Neural cell (in vitro differentiated cells): ENCODE data around the gene TOP2B. TPM values are rescaled to one million over a fixed set of nuclear protein-coding genes. Genes with fewer than 3 reads are reported as not detected.

Source experiments
- H2AFZ ChIP-seq: fragments of 200-600, 300-800 bp; sonication (generic), shearing (Covaris generic); 2 replicates; pipeline ENCODE4 v1.6.0; 2014; ENCODE audit warnings: low read depth, mild to moderate bottlenecking, antibody characterized with exemption, low read length, moderate library complexity
- H3F3A ChIP-seq: fragments of 200-600 bp; shearing (Covaris generic); 2 replicates; pipeline ENCODE4 v1.6.1; 2016; ENCODE audit warnings: mild to moderate bottlenecking, moderate library complexity, mixed read lengths, antibody characterized with exemption, low read length; ENCODE audit not compliant: insufficient read depth, poor library complexity, severe bottlenecking
- H3K27ac ChIP-seq: fragments of 200-600, 300-800 bp; sonication (generic), shearing (Covaris generic); 2 replicates; pipeline ENCODE4 v1.5.1; 2014; ENCODE audit warnings: mild to moderate bottlenecking, low read length, moderate library complexity
- H3K27me3 ChIP-seq: fragments of 300-800, 200-600 bp; sonication (generic), shearing (Covaris generic); 2 replicates; pipeline ENCODE4 v1.6.0; 2014; ENCODE audit warnings: mild to moderate bottlenecking, low read depth, low read length, moderate library complexity; ENCODE audit not compliant: insufficient read depth
- H3K36me3 ChIP-seq: fragments of 300-800, 200-600 bp; sonication (generic), shearing (Covaris generic); 2 replicates; pipeline ENCODE4 v1.5.1; 2014; ENCODE audit warnings: mild to moderate bottlenecking, antibody characterized with exemption, low read length, moderate library complexity; ENCODE audit not compliant: insufficient read depth
- H3K4me2 ChIP-seq: fragments of 300-800, 200-600 bp; sonication (generic), shearing (Covaris generic); 2 replicates; pipeline ENCODE4 v1.6.0; 2014; ENCODE audit warnings: mild to moderate bottlenecking, low read length
- H3K4me3 ChIP-seq: fragments of 300-800, 200-600 bp; sonication (generic), shearing (Covaris generic); 2 replicates; pipeline ENCODE4 v1.5.1; 2014; ENCODE audit warnings: mild to moderate bottlenecking, low read length, moderate library complexity
- H3K79me2 ChIP-seq: fragments of 200-600 bp; shearing (Covaris generic); replicated peaks from 2 replicates; pipeline ENCODE4 v1.6.0; 2014; ENCODE audit warnings: mild to moderate bottlenecking, low read length, moderate library complexity; ENCODE audit not compliant: insufficient read depth
- H3K9ac ChIP-seq: fragments of 300-800, 200-600 bp; sonication (generic), shearing (Covaris generic); 2 replicates; pipeline ENCODE4 v1.6.1; 2016; ENCODE audit warnings: mild to moderate bottlenecking, low read length, mixed read lengths
- H3K9me2 ChIP-seq: fragments of 200-600 bp; shearing (Covaris generic); 2 replicates; pipeline ENCODE4 v1.6.1; 2016; ENCODE audit warnings: mild to moderate bottlenecking, low read length, mixed read lengths; ENCODE audit not compliant: insufficient read depth
- H3K9me3 ChIP-seq: fragments of 200-600, 300-800 bp; sonication (generic), shearing (Covaris generic); 2 replicates; pipeline ENCODE4 v1.6.1; 2016; ENCODE audit warnings: mild to moderate bottlenecking, mixed run types, low read length, moderate library complexity, mixed read lengths
- H4K20me1 ChIP-seq: fragments of 200-600 bp; shearing (Covaris generic); 2 replicates; pipeline ENCODE4 v1.6.1; 2016; ENCODE audit warnings: mild to moderate bottlenecking, mixed run types; ENCODE audit not compliant: insufficient read depth
- EP300 ChIP-seq: fragments of 450-650 bp; conservative IDR thresholded peaks from 2 replicates; pipeline ENCODE4 v1.6.1; 2014; ENCODE audit warnings: antibody characterized with exemption, mild to moderate bottlenecking, moderate library complexity; ENCODE audit not compliant: poor library complexity, severe bottlenecking
- EZH2 ChIP-seq: fragments of 200-600, 300-800 bp; shearing (Covaris generic), sonication (generic); IDR thresholded peaks from 2 replicates; pipeline ENCODE4 v1.6.1; 2014; ENCODE audit warnings: antibody characterized with exemption, low read length, borderline replicate concordance, mild to moderate bottlenecking; ENCODE audit not compliant: insufficient read depth, poor library complexity, severe bottlenecking
- MXI1 ChIP-seq: fragments of 450-650 bp; conservative IDR thresholded peaks from 2 replicates; pipeline ENCODE4 v1.6.1; 2014; ENCODE audit warnings: antibody characterized with exemption, mild to moderate bottlenecking; ENCODE audit not compliant: poor library complexity, severe bottlenecking
- POLR2AphosphoS5 ChIP-seq: IDR thresholded peaks from 2 replicates; pipeline ENCODE4 v1.6.1; 2012
- RAD21 ChIP-seq: fragments of 450-650 bp; conservative IDR thresholded peaks from 2 replicates; pipeline ENCODE4 v1.6.1; 2014; ENCODE audit warnings: antibody characterized with exemption, mild to moderate bottlenecking, moderate library complexity
- SMC3 ChIP-seq: fragments of 450-650 bp; conservative IDR thresholded peaks from 2 replicates; pipeline ENCODE4 v1.6.1; 2014; ENCODE audit warnings: antibody characterized with exemption, mild to moderate bottlenecking, moderate library complexity; ENCODE audit not compliant: poor library complexity
- TAF1 ChIP-seq: IDR thresholded peaks from 2 replicates; pipeline ENCODE4 v1.6.1; 2012; ENCODE audit warnings: low read depth
- polyA plus RNA-seq: library from polyadenylated mRNA; depleted of rRNA; stranded (reverse); fragments of >200 nt; gene quantifications from 2 replicates; pipeline ENCODE4 v1.2.3, GENCODE V29; 2014
- TF ChIP-seq, protein P1 (sequence below): fragments of 450-650 bp; IDR thresholded peaks from 2 replicates; pipeline ENCODE4 v1.5.1; 2014; ENCODE audit warnings: antibody characterized with exemption, mild to moderate bottlenecking, moderate library complexity; ENCODE audit not compliant: poor library complexity, severe bottlenecking
- TF ChIP-seq, protein P2 (sequence below): IDR thresholded peaks from 2 replicates; pipeline ENCODE4 v1.6.1; 2012; ENCODE audit warnings: borderline replicate concordance

The TOP2B gene
- polyA plus RNA-seq, 1 donor from 2014 or later: 440 TPM

DNA sequence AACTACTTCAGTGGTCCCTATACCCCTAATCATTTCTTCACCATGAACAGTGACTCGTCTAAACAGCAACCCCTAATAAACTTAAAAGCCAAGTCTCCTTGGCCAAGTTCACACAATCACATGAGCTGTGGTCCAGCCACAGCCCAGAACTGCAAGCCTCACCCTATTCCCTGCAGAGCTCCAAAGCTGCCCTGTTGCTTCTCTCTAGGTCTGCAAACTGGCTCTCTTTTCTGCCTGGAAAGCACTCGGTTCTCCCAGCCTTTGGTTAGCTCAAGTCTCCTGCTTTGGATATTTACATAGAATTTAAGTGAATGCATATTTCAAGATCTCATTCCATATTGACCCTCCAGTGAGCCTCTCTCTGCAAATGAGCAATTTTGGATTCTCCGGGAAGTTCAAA is 107.0 kb downstream of the TOP2B start:
- Histone ChIP-seq H3K27ac (no peak overlapping the region), H2AFZ (no peak overlapping the region), H3K27me3 (no peaks in the 10 kb centered on the region), H3K9me2 (no peaks in the 10 kb centered on the region), H3K9me3 (no peaks in the 10 kb centered on the region), H4K20me1 (no peaks in the 10 kb centered on the region), H3K4me2 (no peak overlapping the region), H3F3A (no peaks in the 10 kb centered on the region), H3K79me2 (no peaks in the 10 kb centered on the region), H3K9ac (no peak overlapping the region), H3K36me3 (no peaks in the 10 kb centered on the region), H3K4me3 (no peak overlapping the region)
- TF ChIP-seq POLR2AphosphoS5 (no peak), TAF1 (no peak), MXI1 (no peak), SMC3 (no peak), RAD21 (no peak), EZH2 (no peak), EP300 (no peak)
- TF ChIP-seq, protein P1, sequence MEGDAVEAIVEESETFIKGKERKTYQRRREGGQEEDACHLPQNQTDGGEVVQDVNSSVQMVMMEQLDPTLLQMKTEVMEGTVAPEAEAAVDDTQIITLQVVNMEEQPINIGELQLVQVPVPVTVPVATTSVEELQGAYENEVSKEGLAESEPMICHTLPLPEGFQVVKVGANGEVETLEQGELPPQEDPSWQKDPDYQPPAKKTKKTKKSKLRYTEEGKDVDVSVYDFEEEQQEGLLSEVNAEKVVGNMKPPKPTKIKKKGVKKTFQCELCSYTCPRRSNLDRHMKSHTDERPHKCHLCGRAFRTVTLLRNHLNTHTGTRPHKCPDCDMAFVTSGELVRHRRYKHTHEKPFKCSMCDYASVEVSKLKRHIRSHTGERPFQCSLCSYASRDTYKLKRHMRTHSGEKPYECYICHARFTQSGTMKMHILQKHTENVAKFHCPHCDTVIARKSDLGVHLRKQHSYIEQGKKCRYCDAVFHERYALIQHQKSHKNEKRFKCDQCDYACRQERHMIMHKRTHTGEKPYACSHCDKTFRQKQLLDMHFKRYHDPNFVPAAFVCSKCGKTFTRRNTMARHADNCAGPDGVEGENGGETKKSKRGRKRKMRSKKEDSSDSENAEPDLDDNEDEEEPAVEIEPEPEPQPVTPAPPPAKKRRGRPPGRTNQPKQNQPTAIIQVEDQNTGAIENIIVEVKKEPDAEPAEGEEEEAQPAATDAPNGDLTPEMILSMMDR: no peak
- TF ChIP-seq, protein P2, sequence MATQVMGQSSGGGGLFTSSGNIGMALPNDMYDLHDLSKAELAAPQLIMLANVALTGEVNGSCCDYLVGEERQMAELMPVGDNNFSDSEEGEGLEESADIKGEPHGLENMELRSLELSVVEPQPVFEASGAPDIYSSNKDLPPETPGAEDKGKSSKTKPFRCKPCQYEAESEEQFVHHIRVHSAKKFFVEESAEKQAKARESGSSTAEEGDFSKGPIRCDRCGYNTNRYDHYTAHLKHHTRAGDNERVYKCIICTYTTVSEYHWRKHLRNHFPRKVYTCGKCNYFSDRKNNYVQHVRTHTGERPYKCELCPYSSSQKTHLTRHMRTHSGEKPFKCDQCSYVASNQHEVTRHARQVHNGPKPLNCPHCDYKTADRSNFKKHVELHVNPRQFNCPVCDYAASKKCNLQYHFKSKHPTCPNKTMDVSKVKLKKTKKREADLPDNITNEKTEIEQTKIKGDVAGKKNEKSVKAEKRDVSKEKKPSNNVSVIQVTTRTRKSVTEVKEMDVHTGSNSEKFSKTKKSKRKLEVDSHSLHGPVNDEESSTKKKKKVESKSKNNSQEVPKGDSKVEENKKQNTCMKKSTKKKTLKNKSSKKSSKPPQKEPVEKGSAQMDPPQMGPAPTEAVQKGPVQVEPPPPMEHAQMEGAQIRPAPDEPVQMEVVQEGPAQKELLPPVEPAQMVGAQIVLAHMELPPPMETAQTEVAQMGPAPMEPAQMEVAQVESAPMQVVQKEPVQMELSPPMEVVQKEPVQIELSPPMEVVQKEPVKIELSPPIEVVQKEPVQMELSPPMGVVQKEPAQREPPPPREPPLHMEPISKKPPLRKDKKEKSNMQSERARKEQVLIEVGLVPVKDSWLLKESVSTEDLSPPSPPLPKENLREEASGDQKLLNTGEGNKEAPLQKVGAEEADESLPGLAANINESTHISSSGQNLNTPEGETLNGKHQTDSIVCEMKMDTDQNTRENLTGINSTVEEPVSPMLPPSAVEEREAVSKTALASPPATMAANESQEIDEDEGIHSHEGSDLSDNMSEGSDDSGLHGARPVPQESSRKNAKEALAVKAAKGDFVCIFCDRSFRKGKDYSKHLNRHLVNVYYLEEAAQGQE: no peak

DNA sequence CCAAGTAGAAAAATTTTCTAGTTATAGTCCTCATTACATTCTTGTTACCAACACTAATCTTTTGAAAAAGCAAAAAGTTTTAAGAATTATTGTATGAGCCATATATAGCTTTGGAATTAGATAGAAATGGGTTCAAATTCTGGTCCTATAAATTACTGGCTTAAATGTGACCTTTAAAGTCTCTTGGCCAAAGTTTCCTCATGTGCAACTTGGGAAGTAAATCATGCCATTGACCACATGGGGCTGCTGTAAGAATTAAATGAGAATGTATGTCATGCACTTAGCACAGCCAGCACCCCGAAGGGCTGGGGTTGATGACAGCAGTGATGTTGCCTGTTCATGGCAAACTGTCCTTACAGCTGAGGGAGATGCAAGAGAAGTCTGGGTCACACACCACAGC is 108.3 kb downstream of the TOP2B start:
- TF ChIP-seq, protein P2: no peak
- TF ChIP-seq, protein P1: no peak
- TF ChIP-seq EP300: no peak
- no peak for TF ChIP-seq POLR2AphosphoS5
- no peak for TF ChIP-seq TAF1
- TF ChIP-seq MXI1: no peak
- no peak for TF ChIP-seq RAD21
- TF ChIP-seq SMC3: no peak
- no peak for TF ChIP-seq EZH2
- Histone ChIP-seq H4K20me1 (no peaks in the 10 kb centered on the region), H3K27me3 (no peaks in the 10 kb centered on the region), H3F3A (no peaks in the 10 kb centered on the region), H3K9me2 (no peaks in the 10 kb centered on the region), H3K4me3 (no peak overlapping the region), H2AFZ (no peak overlapping the region), H3K9ac (no peak overlapping the region), H3K27ac (no peak overlapping the region), H3K36me3 (no peaks in the 10 kb centered on the region), H3K79me2 (no peaks in the 10 kb centered on the region), H3K9me3 (no peaks in the 10 kb centered on the region), H3K4me2 (no peak overlapping the region)
